GM12878 (cell line): ENCODE results near the gene EBP. TPM values are rescaled to one million over a fixed set of nuclear protein-coding genes. Genes with fewer than 3 reads are reported as not detected.

Experiments
- ATAC-seq: fragments of 200-7000 bp; cut with Tn5 transposase; 3 replicates; pipeline ENCODE4 v1.9.1; 2020; ENCODE audit warnings: mild to moderate bottlenecking, moderate library complexity
- BruUV-seq: library from RNA; stranded (reverse); fragments of 400-500 nt; replicated peaks from 2 replicates; lab custom pipeline; 2021; lab: Mats Ljungman, UMichigan
- CTCF ChIA-PET: fragments of 300-600 bp; sonication (Branson Sonifier 250); formaldehyde crosslinking; extraction: SDS; loops from one replicate; lab custom pipeline; 2021; ENCODE audit warnings: inconsistent platforms; lab: Yijun Ruan, JAX
- POLR2A ChIA-PET: fragments of 350-600 bp; formaldehyde crosslinking; extraction: SDS; loops from one replicate; lab custom pipeline; 2021; ENCODE audit warnings: inconsistent platforms; lab: Charles Lee
- RAD21 ChIA-PET: fragments of 300-600 bp; sonication (Branson Sonifier 250); formaldehyde crosslinking; loops from one replicate; lab custom pipeline; 2023; ENCODE audit warnings: antibody characterized with exemption; ENCODE audit not compliant: unreplicated experiment; lab: Charles Lee
- SMC1A ChIA-PET: fragments of 300-600 bp; sonication (Branson Sonifier 250); formaldehyde crosslinking; loops from one replicate; lab custom pipeline; 2023; ENCODE audit not compliant: unreplicated experiment, uncharacterized antibody; lab: Charles Lee
- DNase-seq: peaks from one replicate; pipeline ENCODE4 v3.0.0-alpha.2; 2011; ENCODE audit warnings: low read depth, low spot score
- FAIRE-seq: peaks from 3 replicates; lab custom pipeline; 2011; peaks lifted over from hg19 to GRCh38; lab: Jason Lieb, UNC
- H2AFZ ChIP-seq: 2 replicates; pipeline ENCODE4 v1.6.0; 2011; ENCODE audit warnings: low read depth, low read length, control low read depth; ENCODE audit not compliant: control insufficient read depth
- H3K27ac ChIP-seq: 2 replicates; pipeline ENCODE4 v1.5.1; 2011; ENCODE audit warnings: control low read depth; ENCODE audit not compliant: control insufficient read depth, insufficient read depth
- H3K27me3 ChIP-seq, 2 experiments: replicated peaks in 1 of 2; 2 replicates each; pipeline versions ENCODE4 v1.6.0 to v1.6.1; 2011; ENCODE audit warnings: low read length in 1 of 2; ENCODE audit not compliant: control insufficient read depth in 2 of 2, insufficient read depth in 2 of 2
- H3K36me3 ChIP-seq, 2 experiments: 2 replicates each; pipeline ENCODE4 v1.5.1; 2011; ENCODE audit warnings: low read length in 1 of 2; ENCODE audit not compliant: control insufficient read depth in 2 of 2, insufficient read depth in 2 of 2
- H3K4me1 ChIP-seq: 2 replicates; pipeline ENCODE4 v1.6.1; 2011; ENCODE audit warnings: mild to moderate bottlenecking, low read length, moderate library complexity, mixed read lengths; ENCODE audit not compliant: control insufficient read depth, insufficient read depth
- H3K4me2 ChIP-seq: 2 replicates; pipeline ENCODE4 v1.6.0; 2011; ENCODE audit warnings: control low read depth; ENCODE audit not compliant: control insufficient read depth, insufficient read depth
- H3K4me3 ChIP-seq: fragments of 200-600 bp; sonication (generic); 2 replicates; pipeline ENCODE4 v1.5.1; 2016
- H3K79me2 ChIP-seq: 2 replicates; pipeline ENCODE4 v1.6.0; 2011; ENCODE audit warnings: low read length; ENCODE audit not compliant: control insufficient read depth, insufficient read depth
- H3K9ac ChIP-seq: 2 replicates; pipeline ENCODE4 v1.8.0; 2011; ENCODE audit warnings: low read length, control low read depth, mixed read lengths; ENCODE audit not compliant: control insufficient read depth, insufficient read depth
- H3K9me3 ChIP-seq: replicated peaks from 3 replicates; pipeline ENCODE4 v1.5.1; 2011; ENCODE audit warnings: mild to moderate bottlenecking, low read length; ENCODE audit not compliant: control insufficient read depth, insufficient read depth
- H4K20me1 ChIP-seq: 2 replicates; pipeline ENCODE4 v1.6.0; 2011; ENCODE audit not compliant: control insufficient read depth, insufficient read depth
- BACH1 ChIP-seq: fragments of 450-650 bp; IDR thresholded peaks from 2 replicates; pipeline ENCODE4 v1.6.1; 2017; ENCODE audit warnings: mild to moderate bottlenecking, borderline replicate concordance
- BCL11A ChIP-seq: IDR thresholded peaks from 2 replicates; pipeline ENCODE4 v1.6.1; 2011; ENCODE audit warnings: low read depth, low read length
- BMI1 ChIP-seq: fragments of 450-650 bp; IDR thresholded peaks from 2 replicates; pipeline ENCODE4 v1.6.1; 2016; ENCODE audit warnings: mild to moderate bottlenecking, moderate library complexity, borderline replicate concordance
- DPF2 ChIP-seq: fragments of 450-650 bp; IDR thresholded peaks from 2 replicates; pipeline ENCODE4 v1.6.1; 2017; ENCODE audit warnings: mild to moderate bottlenecking
- EED ChIP-seq: sonication (generic); IDR thresholded peaks from 2 replicates; pipeline ENCODE4 v1.6.1; 2016; ENCODE audit warnings: antibody characterized with exemption, low read depth
- EGR1 ChIP-seq, 2 experiments: IDR thresholded peaks; 1 replicate in 1 of 2; 2 replicates in 1 of 2; pipeline ENCODE4 v1.6.1; 2011 to 2012; ENCODE audit warnings: low read depth in 2 of 2, low read length in 2 of 2, borderline replicate concordance in 1 of 2, mild to moderate bottlenecking in 1 of 2, moderate library complexity in 1 of 2
- ESRRA ChIP-seq: IDR thresholded peaks from 2 replicates; pipeline ENCODE4 v1.6.1; 2012; ENCODE audit warnings: mild to moderate bottlenecking, low read length, improper control_type of control experiment
- GATAD2B ChIP-seq: fragments of 450-650 bp; conservative IDR thresholded peaks from 2 replicates; pipeline ENCODE4 v1.6.1; 2017; ENCODE audit warnings: low read depth, mild to moderate bottlenecking, moderate library complexity
- JUND ChIP-seq: IDR thresholded peaks from 2 replicates; pipeline ENCODE4 v1.6.1; 2012; ENCODE audit warnings: low read depth, mild to moderate bottlenecking, low read length, improper control_type of control experiment, moderate library complexity
- PAX8 ChIP-seq: fragments of 450-650 bp; IDR thresholded peaks from 2 replicates; pipeline ENCODE4 v1.6.1; 2017; ENCODE audit warnings: mild to moderate bottlenecking, moderate library complexity
- RB1 ChIP-seq: fragments of 450-650 bp; formaldehyde crosslinking; IDR thresholded peaks from 2 replicates; pipeline ENCODE4 v1.6.1; 2017; ENCODE audit warnings: mild to moderate bottlenecking, borderline replicate concordance
- SIN3A ChIP-seq: IDR thresholded peaks from 2 replicates; pipeline ENCODE4 v1.6.1; 2012; ENCODE audit warnings: low read depth, low read length, improper control_type of control experiment
- SMARCA5 ChIP-seq: fragments of 450-650 bp; IDR thresholded peaks from 2 replicates; pipeline ENCODE4 v1.6.1; 2017; ENCODE audit warnings: mild to moderate bottlenecking
- TARDBP ChIP-seq: IDR thresholded peaks from 2 replicates; pipeline ENCODE4 v1.6.1; 2016; ENCODE audit warnings: borderline replicate concordance
- TBL1XR1 ChIP-seq: IDR thresholded peaks from 2 replicates; pipeline ENCODE4 v1.6.1; 2012; ENCODE audit warnings: low read depth, low read length, improper control_type of control experiment
- YBX1 ChIP-seq: fragments of 450-650 bp; IDR thresholded peaks from 2 replicates; pipeline ENCODE4 v1.6.1; 2016; ENCODE audit warnings: antibody characterized with exemption
- ZBED1 ChIP-seq: IDR thresholded peaks from 2 replicates; pipeline ENCODE4 v1.6.1; 2016; ENCODE audit warnings: borderline replicate concordance
- ZNF207 ChIP-seq: fragments of 450-650 bp; IDR thresholded peaks from 2 replicates; pipeline ENCODE4 v1.6.1; 2014; ENCODE audit warnings: antibody characterized with exemption, mild to moderate bottlenecking, borderline replicate concordance
- ZNF24 ChIP-seq: fragments of 450-650 bp; IDR thresholded peaks from 2 replicates; pipeline ENCODE4 v1.6.1; 2017; ENCODE audit warnings: antibody characterized with exemption, mild to moderate bottlenecking
- WGBS: methylation state at CpG from one replicate; pipeline ENCODE4 v1.1.6; 2016; ENCODE audit warnings: low lambda C conversion rate; ENCODE audit not compliant: insufficient replicate concordance, insufficient coverage; ENCODE audit errors: missing lambda C conversion rate; 5-methylcytosine and 5-hydroxymethylcytosine counted together
- in situ Hi-C: fragments of 300-500 bp; cut with MboI; formaldehyde crosslinking; loops from 9 replicates; pipeline ENCODE4 v1.14.3; 2018; ENCODE audit warnings: mixed read lengths
- intact Hi-C: fragments of 100-400 bp; cut with micrococcal nuclease; formaldehyde crosslinking; loops from one replicate; pipeline ENCODE4 v1.14.2; 2022; ENCODE audit not compliant: unreplicated experiment
- polyA plus RNA-seq, 11 experiments: library from polyadenylated mRNA; depleted of rRNA in 4 of 11; unstranded in 6 of 11; stranded (reverse) in 5 of 11; fragments of >200 nt; fragmentation: Nextera tagmentation in 4 of 11; fragmentation: Illumina TruSeq in 1 of 11; extraction: Ambion mirVana in 4 of 11; extraction: Trizol in 1 of 11; gene quantifications; 1 replicate in 1 of 11; 2 replicates in 10 of 11; pipeline versions ENCODE4 v1.2.1 to v1.2.3, GENCODE V29; 2011 to 2016; ENCODE audit warnings: inconsistent platforms in 2 of 11, missing spikeins in 2 of 11, low read depth in 1 of 11
- total RNA-seq, 4 experiments: library from RNA; depleted of rRNA in 3 of 4; stranded (reverse); fragments of >200 nt in 3 of 4; fragmentation: Illumina TruSeq in 1 of 4; extraction: Trizol in 1 of 4; gene quantifications; 2 replicates each; pipeline versions ENCODE4 v1.2.1 to v1.2.3, GENCODE V29; 2013 to 2021
- TF ChIP-seq, protein P1 (sequence below): fragments of 450-650 bp; IDR thresholded peaks from 2 replicates; pipeline ENCODE4 v1.6.1; 2017; ENCODE audit warnings: mild to moderate bottlenecking, moderate library complexity
- TF ChIP-seq, protein P2 (sequence below): IDR thresholded peaks from 2 replicates; pipeline ENCODE4 v1.6.1; 2012; ENCODE audit warnings: low read depth, low read length, improper control_type of control experiment

Gene EBP
- total and polyA plus RNA-seq, 10 of the 15 experiments (the other 5 are each of a cell fraction or from before 2014, with no cell fraction given) = 125 to 628 (median 180) TPM

DNA sequence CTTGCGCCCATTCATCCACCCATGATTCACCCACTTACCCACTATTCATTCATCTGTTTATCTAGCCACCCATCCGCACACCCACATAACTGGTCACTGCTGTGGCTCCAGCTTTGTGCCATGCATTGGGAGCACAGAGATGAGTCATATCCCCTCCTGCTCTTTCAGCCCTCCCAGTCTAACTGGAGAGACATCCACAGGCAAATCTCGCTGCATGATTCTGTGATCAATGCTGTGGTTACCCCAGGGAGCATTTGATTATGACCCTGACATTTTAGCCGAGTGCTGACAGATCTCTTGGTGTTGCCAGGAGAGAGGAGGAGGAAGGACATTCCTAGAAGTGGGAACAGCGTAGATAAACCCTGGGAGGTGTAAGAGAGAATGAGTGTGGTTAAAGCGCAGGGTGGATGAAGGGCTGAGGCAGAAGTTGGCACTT, 23.2 kb upstream of the EBP start (continued):
- TF ChIP-seq, protein P1, sequence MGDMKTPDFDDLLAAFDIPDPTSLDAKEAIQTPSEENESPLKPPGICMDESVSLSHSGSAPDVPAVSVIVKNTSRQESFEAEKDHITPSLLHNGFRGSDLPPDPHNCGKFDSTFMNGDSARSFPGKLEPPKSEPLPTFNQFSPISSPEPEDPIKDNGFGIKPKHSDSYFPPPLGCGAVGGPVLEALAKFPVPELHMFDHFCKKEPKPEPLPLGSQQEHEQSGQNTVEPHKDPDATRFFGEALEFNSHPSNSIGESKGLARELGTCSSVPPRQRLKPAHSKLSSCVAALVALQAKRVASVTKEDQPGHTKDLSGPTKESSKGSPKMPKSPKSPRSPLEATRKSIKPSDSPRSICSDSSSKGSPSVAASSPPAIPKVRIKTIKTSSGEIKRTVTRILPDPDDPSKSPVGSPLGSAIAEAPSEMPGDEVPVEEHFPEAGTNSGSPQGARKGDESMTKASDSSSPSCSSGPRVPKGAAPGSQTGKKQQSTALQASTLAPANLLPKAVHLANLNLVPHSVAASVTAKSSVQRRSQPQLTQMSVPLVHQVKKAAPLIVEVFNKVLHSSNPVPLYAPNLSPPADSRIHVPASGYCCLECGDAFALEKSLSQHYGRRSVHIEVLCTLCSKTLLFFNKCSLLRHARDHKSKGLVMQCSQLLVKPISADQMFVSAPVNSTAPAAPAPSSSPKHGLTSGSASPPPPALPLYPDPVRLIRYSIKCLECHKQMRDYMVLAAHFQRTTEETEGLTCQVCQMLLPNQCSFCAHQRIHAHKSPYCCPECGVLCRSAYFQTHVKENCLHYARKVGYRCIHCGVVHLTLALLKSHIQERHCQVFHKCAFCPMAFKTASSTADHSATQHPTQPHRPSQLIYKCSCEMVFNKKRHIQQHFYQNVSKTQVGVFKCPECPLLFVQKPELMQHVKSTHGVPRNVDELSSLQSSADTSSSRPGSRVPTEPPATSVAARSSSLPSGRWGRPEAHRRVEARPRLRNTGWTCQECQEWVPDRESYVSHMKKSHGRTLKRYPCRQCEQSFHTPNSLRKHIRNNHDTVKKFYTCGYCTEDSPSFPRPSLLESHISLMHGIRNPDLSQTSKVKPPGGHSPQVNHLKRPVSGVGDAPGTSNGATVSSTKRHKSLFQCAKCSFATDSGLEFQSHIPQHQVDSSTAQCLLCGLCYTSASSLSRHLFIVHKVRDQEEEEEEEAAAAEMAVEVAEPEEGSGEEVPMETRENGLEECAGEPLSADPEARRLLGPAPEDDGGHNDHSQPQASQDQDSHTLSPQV = no peak
- TF ChIP-seq EGR1 (IDR thresholded peaks at IDR 0.05; ENCODE audit: borderline replicate concordance in 1 of 2, low read depth in 2 of 2, low read length in 2 of 2) (no peak), YBX1 (no peak), ESRRA (no peak), GATAD2B (no peak), JUND (no peak), TBL1XR1 (no peak), BACH1 (no peak), PAX8 (no peak)
- TF ChIP-seq, all 136 proteins: peak for 0

DNA sequence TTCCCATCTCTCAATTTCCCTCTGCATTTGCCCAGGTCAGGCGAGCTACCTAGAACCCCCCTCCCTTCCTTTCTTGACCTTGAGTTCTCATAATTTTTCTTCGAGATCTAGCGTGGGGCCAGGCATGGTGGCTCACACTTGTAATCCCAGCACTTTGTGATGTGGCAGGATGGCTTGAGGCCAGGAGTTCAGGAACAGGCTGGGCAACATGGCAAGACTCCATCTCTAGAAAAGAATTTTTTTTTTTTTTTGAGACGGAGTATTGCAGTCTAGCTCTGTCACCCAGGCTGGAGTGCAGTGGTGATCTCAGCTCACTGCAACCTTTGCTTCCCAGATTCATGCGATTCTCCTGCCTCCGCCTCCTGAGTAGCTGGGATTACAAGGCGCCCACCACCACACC, 17.3 kb upstream of the EBP start:
- no peak overlapping the region for H3K27ac ChIP-seq
- ATAC-seq (no peak), DNase-seq (no peak), FAIRE-seq (no peak)
- ChIA-PET SMC1A (no interaction called here), CTCF (no interaction called here), POLR2A (no interaction called here), RAD21 (no interaction called here)
- no peaks in the 10 kb centered on the region for H3K79me2 ChIP-seq
- in situ Hi-C loops = no loop called here
- no peak overlapping the region for H3K4me2 ChIP-seq
- no peaks in the 10 kb centered on the region for H3K9me3 ChIP-seq
- intact Hi-C loops = no loop called here
- WGBS = 72% methylated on average over 7 of the region's 7 CpGs
- no peak overlapping the region for H3K9ac ChIP-seq
- no peaks in the 10 kb centered on the region for H3K36me3 ChIP-seq
- no peaks in the 10 kb centered on the region for H4K20me1 ChIP-seq
- no TSS peak for BruUV-seq
- H3K27me3 ChIP-seq = no peaks in the 10 kb centered on the region
- H3K4me1 ChIP-seq = no peaks in the 10 kb centered on the region; the same call in 1 of the 2 replicates
- no peak overlapping the region for H2AFZ ChIP-seq
- no peak overlapping the region for H3K4me3 ChIP-seq
- no peak for TF ChIP-seq SIN3A
- no peak for TF ChIP-seq SMARCA5
- no peak for TF ChIP-seq ZBED1
- TF ChIP-seq BMI1 = no peak
- TF ChIP-seq PAX8 = no peak
- TF ChIP-seq BCL11A = no peak
- TF ChIP-seq, protein P2, sequence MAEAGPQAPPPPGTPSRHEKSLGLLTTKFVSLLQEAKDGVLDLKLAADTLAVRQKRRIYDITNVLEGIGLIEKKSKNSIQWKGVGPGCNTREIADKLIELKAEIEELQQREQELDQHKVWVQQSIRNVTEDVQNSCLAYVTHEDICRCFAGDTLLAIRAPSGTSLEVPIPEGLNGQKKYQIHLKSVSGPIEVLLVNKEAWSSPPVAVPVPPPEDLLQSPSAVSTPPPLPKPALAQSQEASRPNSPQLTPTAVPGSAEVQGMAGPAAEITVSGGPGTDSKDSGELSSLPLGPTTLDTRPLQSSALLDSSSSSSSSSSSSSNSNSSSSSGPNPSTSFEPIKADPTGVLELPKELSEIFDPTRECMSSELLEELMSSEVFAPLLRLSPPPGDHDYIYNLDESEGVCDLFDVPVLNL = no peak
- TF ChIP-seq EED = no peak
- TF ChIP-seq RB1 = no peak
- no peak for TF ChIP-seq TARDBP
- TF ChIP-seq ZNF24 = no peak
- no peak for TF ChIP-seq DPF2
- TF ChIP-seq ZNF207 = no peak
